Lower lobe of right lung (tissue), 2 donors: Measurements from ENCODE around the gene ADGRG1. TPM values are rescaled to one million over a fixed set of nuclear protein-coding genes. Genes with fewer than 3 reads are reported as not detected.

Experiments
- ATAC-seq, 2 donors: fragments of 200-7000 bp; cut with Tn5 transposase; one replicate each; pipeline ENCODE4 v1.9.1; 2020 to 2022; ENCODE audit warnings: mild to moderate bottlenecking in 2 of 2, moderate library complexity in 2 of 2
- DNase-seq: peaks from one replicate; pipeline ENCODE4 v3.0.0-alpha.2; 2020
- H3K27ac ChIP-seq: fragments of 200-600 bp; one replicate; pipeline ENCODE4 v1.8.0; 2022
- H3K27me3 ChIP-seq: fragments of 200-600 bp; one replicate; pipeline ENCODE4 v1.8.0; 2022; ENCODE audit warnings: low read depth
- H3K36me3 ChIP-seq: fragments of 200-600 bp; one replicate; pipeline ENCODE4 v1.8.0; 2022; ENCODE audit warnings: mild to moderate bottlenecking
- H3K4me1 ChIP-seq: fragments of 200-600 bp; one replicate; pipeline ENCODE4 v1.8.0; 2022
- H3K4me3 ChIP-seq: fragments of 200-600 bp; one replicate; pipeline ENCODE4 v1.8.0; 2022; ENCODE audit warnings: mild to moderate bottlenecking
- H3K9me3 ChIP-seq: fragments of 200-600 bp; one replicate; pipeline ENCODE4 v1.8.0; 2022
- CTCF ChIP-seq: fragments of 200-600 bp; IDR thresholded peaks from one replicate; pipeline ENCODE4 v1.8.0; 2022; ENCODE audit warnings: antibody characterized with exemption, mild to moderate bottlenecking
- intact Hi-C: fragments of 100-400 bp; cut with DNase I; formaldehyde crosslinking; loops from one replicate; pipeline ENCODE4 v1.11.0; 2022
- total RNA-seq: library from RNA; stranded (reverse); fragmentation: NEBNext Ultra II Directional; extraction: Animal tissue kit (Norgen Biotek cat#: 25700); gene quantifications from one replicate; pipeline ENCODE4 v1.2.1, GENCODE V29; 2021
- donor health status: DM: no; HTN: yes; CAD: no; lungs with severe emphysema.

The ADGRG1 gene
- total RNA-seq, 1 donor from 2014 or later, result 37.9 TPM

GRCh38 chr16:57688487-57688986, 60.1 kb downstream of the ADGRG1 start:
- intact Hi-C loops, result no loop called here
- Histone ChIP-seq H3K36me3 (no peaks in the 10 kb centered on the region), H3K9me3 (no peaks in the 10 kb centered on the region), H3K4me3 (no peak overlapping the region), H3K27me3 (no peaks in the 10 kb centered on the region), H3K27ac (no peak overlapping the region), H3K4me1 (no peaks in the 10 kb centered on the region)
- no peak for ATAC-seq
- TF ChIP-seq CTCF, result no peak
- DNase-seq, result no peak

- peak; percentile 50 to 69 for ATAC-seq
- Histone ChIP-seq H3K27me3 (no peaks in the 10 kb centered on the region), H3K4me3 (no peak overlapping the region), H3K9me3 (no peaks in the 10 kb centered on the region), H3K4me1 (no peaks in the 10 kb centered on the region), H3K36me3 (no peaks in the 10 kb centered on the region), H3K27ac (no peak overlapping the region)
- intact Hi-C loops, result no loop called here
- no peak for TF ChIP-seq CTCF
- DNase-seq, result no peak
Observed at GRCh38 chr16:57688987-57689761, 60.7 kb downstream of the ADGRG1 start.

- Histone ChIP-seq H3K9me3 (no peaks in the 10 kb centered on the region), H3K27ac (no peak overlapping the region), H3K27me3 (no peaks in the 10 kb centered on the region), H3K4me3 (no peak overlapping the region), H3K4me1 (no peaks in the 10 kb centered on the region), H3K36me3 (no peaks in the 10 kb centered on the region)
- ATAC-seq (peak; percentile 5 to 37), DNase-seq (no peak)
- TF ChIP-seq CTCF, result no peak
- intact Hi-C loops, result no loop called here
Observed at GRCh38 chr16:57689762-57690558, 61.5 kb downstream of the ADGRG1 start.

- Histone ChIP-seq H3K4me1 (no peaks in the 10 kb centered on the region), H3K27ac (no peak overlapping the region)
- no peak for DNase-seq
Observed at GRCh38 chr16:57690782-57691471, 62.5 kb downstream of the ADGRG1 start.

More at GRCh38 chr16:57690782-57691471, 62.5 kb downstream of the ADGRG1 start:
- no peak overlapping the region for H3K4me3 ChIP-seq
- no peaks in the 10 kb centered on the region for H3K36me3 ChIP-seq
- H3K27me3 ChIP-seq, result no peaks in the 10 kb centered on the region
- TF ChIP-seq CTCF, result no peak
- intact Hi-C loops, result no loop called here
- ATAC-seq, result no peak
- H3K9me3 ChIP-seq, result no peaks in the 10 kb centered on the region
